Glutamatergic neuron (in vitro differentiated cells): Measurements from ENCODE around the gene PLA2G4B. TPM values are rescaled to one million over a fixed set of nuclear protein-coding genes. Genes with fewer than 3 reads are reported as not detected.

ENCODE experiments used
- DNase-seq: peaks from one replicate; pipeline ENCODE4 v3.0.0; 2022
- H3K27ac Mint-ChIP-seq: one replicate; pipeline ENCODE4 v1.8.0; 2020; ENCODE audit warnings: mild to moderate bottlenecking, mixed read lengths, inconsistent platforms; ENCODE audit not compliant: unreplicated experiment
- H3K27me3 Mint-ChIP-seq: one replicate; pipeline ENCODE4 v1.8.0; 2020; ENCODE audit warnings: mild to moderate bottlenecking, moderate library complexity, mixed read lengths, inconsistent platforms; ENCODE audit not compliant: unreplicated experiment
- H3K36me3 Mint-ChIP-seq: one replicate; pipeline ENCODE4 v1.8.0; 2020; ENCODE audit warnings: mild to moderate bottlenecking, mixed read lengths, inconsistent platforms; ENCODE audit not compliant: unreplicated experiment
- H3K4me1 Mint-ChIP-seq: one replicate; pipeline ENCODE4 v1.8.0; 2020; ENCODE audit warnings: mild to moderate bottlenecking, low read depth, mixed read lengths, inconsistent platforms; ENCODE audit not compliant: unreplicated experiment
- H3K4me3 Mint-ChIP-seq: one replicate; pipeline ENCODE4 v1.8.0; 2020; ENCODE audit warnings: mild to moderate bottlenecking, mixed read lengths, inconsistent platforms; ENCODE audit not compliant: unreplicated experiment
- H3K9me3 Mint-ChIP-seq: one replicate; pipeline ENCODE4 v1.8.0; 2020; ENCODE audit warnings: mild to moderate bottlenecking, moderate library complexity, mixed read lengths, inconsistent platforms; ENCODE audit not compliant: unreplicated experiment
- CTCF ChIP-seq: fragments of 200-600 bp; sonication (generic); IDR thresholded peaks from one replicate; pipeline ENCODE4 v1.5.0; 2021; ENCODE audit not compliant: partially characterized antibody, unreplicated experiment
- total RNA-seq: library from RNA; stranded (reverse); fragmentation: NEBNext Ultra II Directional; extraction: Animal tissue kit (Norgen Biotek cat#: 25700); gene quantifications from one replicate; pipeline ENCODE4 v1.2.1, GENCODE V29; 2021; ENCODE audit not compliant: unreplicated experiment

PLA2G4B gene
- total RNA-seq, 1 donor from 2014 or later, result 17.9 TPM

GRCh38 chr15:41811432-41812195 lies 27.0 kb upstream of the PLA2G4B start:
- no peak overlapping the region for H3K4me3 Mint-ChIP-seq
- TF ChIP-seq CTCF, result peak; percentile 79
- H3K36me3 Mint-ChIP-seq, result no peaks in the 10 kb centered on the region
- no peaks in the 10 kb centered on the region for H3K4me1 Mint-ChIP-seq
- peaks cover 2% of the 10 kb centered on the region for H3K9me3 Mint-ChIP-seq
- peak; percentile 91 for DNase-seq
- peaks cover 2% of the 10 kb centered on the region for H3K27me3 Mint-ChIP-seq
- H3K27ac Mint-ChIP-seq, result no peak overlapping the region

GRCh38 chr15:41812820-41813375 lies 25.7 kb upstream of the PLA2G4B start:
- Mint-ChIP-seq H3K27me3 (peaks cover 3% of the 10 kb centered on the region), H3K9me3 (peaks cover 4% of the 10 kb centered on the region), H3K4me3 (no peak overlapping the region), H3K27ac (no peak overlapping the region), H3K4me1 (no peaks in the 10 kb centered on the region), H3K36me3 (no peaks in the 10 kb centered on the region)
- no peak for DNase-seq
- TF ChIP-seq CTCF, result no peak

GRCh38 chr15:41813426-41813825 lies 25.2 kb upstream of the PLA2G4B start:
- no peaks in the 10 kb centered on the region for H3K36me3 Mint-ChIP-seq
- peaks cover 4% of the 10 kb centered on the region for H3K9me3 Mint-ChIP-seq
- no peak for DNase-seq
- no peaks in the 10 kb centered on the region for H3K4me1 Mint-ChIP-seq
- H3K27me3 Mint-ChIP-seq, result peaks cover 3% of the 10 kb centered on the region
- no peak overlapping the region for H3K4me3 Mint-ChIP-seq
- no peak overlapping the region for H3K27ac Mint-ChIP-seq
- TF ChIP-seq CTCF, result no peak

GRCh38 chr15:41814534-41814933 lies 24.1 kb upstream of the PLA2G4B start:
- H3K4me3 Mint-ChIP-seq, result no peak overlapping the region
- H3K36me3 Mint-ChIP-seq, result no peaks in the 10 kb centered on the region
- no peak overlapping the region for H3K27ac Mint-ChIP-seq
- no peak for DNase-seq
- peaks cover 4% of the 10 kb centered on the region for H3K9me3 Mint-ChIP-seq
- no peak for TF ChIP-seq CTCF
- H3K4me1 Mint-ChIP-seq, result no peaks in the 10 kb centered on the region
- H3K27me3 Mint-ChIP-seq, result peaks cover 1% of the 10 kb centered on the region

GRCh38 chr15:41816788-41817187 lies 21.9 kb upstream of the PLA2G4B start:
- peaks cover 5% of the 10 kb centered on the region for H3K27me3 Mint-ChIP-seq
- TF ChIP-seq CTCF, result no peak
- peaks cover 2% of the 10 kb centered on the region for H3K4me1 Mint-ChIP-seq
- H3K9me3 Mint-ChIP-seq, result peaks cover 4% of the 10 kb centered on the region
- no peaks in the 10 kb centered on the region for H3K36me3 Mint-ChIP-seq
- no peak overlapping the region for H3K4me3 Mint-ChIP-seq
- no peak overlapping the region for H3K27ac Mint-ChIP-seq
- DNase-seq, result no peak
